Natural killer cell (primary cell): ENCODE results near the gene DNM2. TPM values are rescaled to one million over a fixed set of nuclear protein-coding genes. Genes with fewer than 3 reads are reported as not detected.
A peak's percentile ranks its signal among the peaks of the same experiment; 100 is the strongest.

ENCODE experiments used
- ATAC-seq, 3 donors: fragments of 150-1000 bp in 2 of 3; fragments of 200-7000 bp in 1 of 3; cut with Tn5 transposase; 1 replicate in 1 of 3; 2 replicates in 2 of 3; pipeline ENCODE4 v1.10.0; 2021; ENCODE audit warnings: mild to moderate bottlenecking in 2 of 3, moderate library complexity in 2 of 3
- DNase-seq, 2 donors: peaks; one replicate each; pipeline versions ENCODE4 v3.0.0 to v3.0.0-alpha.2; 2013 to 2021; ENCODE audit warnings: mixed read lengths in 1 of 2
- H3K27ac ChIP-seq: one replicate; pipeline ENCODE4 v1.5.1; 2013; ENCODE audit warnings: mild to moderate bottlenecking, low read length
- H3K27me3 ChIP-seq: one replicate; pipeline ENCODE4 v1.6.1; 2013; ENCODE audit warnings: low read length; ENCODE audit not compliant: control insufficient read depth, insufficient read depth
- H3K36me3 ChIP-seq: one replicate; pipeline ENCODE4 v1.6.1; 2013; ENCODE audit warnings: low read length; ENCODE audit not compliant: control insufficient read depth, insufficient read depth
- H3K4me1 ChIP-seq: one replicate; pipeline ENCODE4 v1.6.1; 2013; ENCODE audit warnings: low read length; ENCODE audit not compliant: control insufficient read depth, insufficient read depth
- H3K4me3 ChIP-seq: one replicate; pipeline ENCODE4 v1.5.1; 2013; ENCODE audit warnings: low read length
- H3K9me3 ChIP-seq: one replicate; pipeline ENCODE4 v1.6.1; 2013; ENCODE audit warnings: low read length; ENCODE audit not compliant: control insufficient read depth, insufficient read depth
- H3K27ac Mint-ChIP-seq, 2 donors: one replicate each; pipeline ENCODE4 v1.8.0; 2022; ENCODE audit warnings: mild to moderate bottlenecking in 2 of 2, mixed read lengths in 2 of 2, moderate library complexity in 1 of 2
- H3K27me3 Mint-ChIP-seq, 2 donors: one replicate each; pipeline ENCODE4 v1.8.0; 2022; ENCODE audit warnings: low read depth in 2 of 2, mixed read lengths in 2 of 2
- H3K36me3 Mint-ChIP-seq: one replicate; pipeline ENCODE4 v1.8.0; 2022; ENCODE audit warnings: mixed read lengths
- H3K4me1 Mint-ChIP-seq, 2 donors: one replicate each; pipeline ENCODE4 v1.8.0; 2022; ENCODE audit warnings: mixed read lengths in 2 of 2
- H3K4me3 Mint-ChIP-seq: one replicate; pipeline ENCODE4 v1.8.0; 2022; ENCODE audit warnings: mild to moderate bottlenecking, moderate library complexity, mixed read lengths
- H3K9me3 Mint-ChIP-seq, 2 donors: one replicate each; pipeline ENCODE4 v1.8.0; 2022; ENCODE audit warnings: mixed read lengths in 2 of 2
- CTCF ChIP-seq: fragments of 200-600 bp; IDR thresholded peaks from one replicate; pipeline ENCODE4 v1.8.0; 2022; ENCODE audit warnings: antibody characterized with exemption
- WGBS: methylation state at CpG from one replicate; pipeline ENCODE4 v1.1.7; 2013; ENCODE audit warnings: missing lambda C conversion rate; ENCODE audit not compliant: insufficient coverage; 5-methylcytosine and 5-hydroxymethylcytosine counted together
- intact Hi-C: fragments of 100-400 bp; cut with micrococcal nuclease; formaldehyde crosslinking; loops from one replicate; pipeline ENCODE4 v1.14.2; 2022
- total RNA-seq, 4 donors: library from RNA; stranded (reverse); fragments of 120-200 nt in 1 of 4; gene quantifications; one replicate each; pipeline versions ENCODE4 v1.2.3 to v1.2.4, GENCODE V29; 2013 to 2022

DNM2 gene
- total RNA-seq, 3 donors from 2014 or later (not counting 1 experiment from before 2014, with no cell fraction given) = 419 to 491 (median 428) TPM

GRCh38 chr19:10678813-10679212, 39.1 kb upstream of the DNM2 start:
- Histone ChIP-seq H3K4me3 (no peak overlapping the region), H3K36me3 (peaks cover 72% of the 10 kb centered on the region), H3K27me3 (no peaks in the 10 kb centered on the region), H3K27ac (no peak overlapping the region), H3K9me3 (no peaks in the 10 kb centered on the region), H3K4me1 (no peaks in the 10 kb centered on the region)
- Mint-ChIP-seq H3K4me1 (peaks cover 0 to 4% of the 10 kb centered on the region in 2 donors), H3K27ac (no peak overlapping the region), H3K36me3 (peaks cover 14% of the 10 kb centered on the region), H3K4me3 (peak overlapping the region; percentile 25), H3K27me3 (no peaks in the 10 kb centered on the region), H3K9me3 (no peaks in the 10 kb centered on the region)
- no peak for TF ChIP-seq CTCF
- ATAC-seq (no peak), DNase-seq (no peak)
- intact Hi-C loops = no loop called here
- WGBS = 95% methylated on average over 12 of the region's 12 CpGs

- Mint-ChIP-seq H3K27ac (no peak overlapping the region), H3K4me3 (no peak overlapping the region), H3K36me3 (peaks cover 14% of the 10 kb centered on the region), H3K9me3 (no peaks in the 10 kb centered on the region), H3K4me1 (peaks cover 0 to 4% of the 10 kb centered on the region in 2 donors), H3K27me3 (no peaks in the 10 kb centered on the region)
- H3K27ac ChIP-seq = no peak overlapping the region
- no peak for TF ChIP-seq CTCF
- WGBS = 98% methylated on average over 18 of the region's 18 CpGs
- intact Hi-C loops = no loop called here
- H3K4me3 ChIP-seq = no peak overlapping the region
- peaks cover 80% of the 10 kb centered on the region for H3K36me3 ChIP-seq
- H3K4me1 ChIP-seq = no peaks in the 10 kb centered on the region
- DNase-seq = no peak
- no peaks in the 10 kb centered on the region for H3K27me3 ChIP-seq
- H3K9me3 ChIP-seq = no peaks in the 10 kb centered on the region
- peak in 1 of 3 donors; percentile 28 for ATAC-seq
These were observed 38.1 kb upstream of the DNM2 start for GRCh38 chr19:10679743-10680142.

GRCh38 chr19:10680545-10681135, 37.2 kb upstream of the DNM2 start:
- DNase-seq (no peak), ATAC-seq (no peak)
- Histone ChIP-seq H3K27ac (no peak overlapping the region), H3K36me3 (peaks cover 87% of the 10 kb centered on the region), H3K9me3 (no peaks in the 10 kb centered on the region), H3K27me3 (no peaks in the 10 kb centered on the region), H3K4me1 (no peaks in the 10 kb centered on the region), H3K4me3 (no peak overlapping the region)
- Mint-ChIP-seq H3K9me3 (no peaks in the 10 kb centered on the region), H3K4me1 (peaks cover 0 to 4% of the 10 kb centered on the region in 2 donors), H3K27me3 (no peaks in the 10 kb centered on the region), H3K36me3 (peaks cover 14% of the 10 kb centered on the region), H3K27ac (peak overlapping the region in 1 of 2 donors; percentile 63), H3K4me3 (no peak overlapping the region)
- WGBS = 95% methylated on average over 15 of the region's 15 CpGs
- intact Hi-C loops = no loop called here
- no peak for TF ChIP-seq CTCF

GRCh38 chr19:10681658-10682057, 36.2 kb upstream of the DNM2 start:
- intact Hi-C loops = no loop called here
- Histone ChIP-seq H3K4me3 (no peak overlapping the region), H3K4me1 (no peaks in the 10 kb centered on the region), H3K27me3 (no peaks in the 10 kb centered on the region), H3K9me3 (no peaks in the 10 kb centered on the region), H3K36me3 (peaks cover 96% of the 10 kb centered on the region), H3K27ac (no peak overlapping the region)
- Mint-ChIP-seq H3K36me3 (peaks cover 14% of the 10 kb centered on the region), H3K27me3 (no peaks in the 10 kb centered on the region), H3K4me3 (no peak overlapping the region), H3K27ac (no peak overlapping the region), H3K9me3 (no peaks in the 10 kb centered on the region), H3K4me1 (peaks cover 0 to 4% of the 10 kb centered on the region in 2 donors)
- WGBS = 93% methylated on average over 4 of the region's 4 CpGs
- ATAC-seq = no peak
- DNase-seq = no peak
- TF ChIP-seq CTCF = no peak
